Inflammatory macrophage treated with lipopolysaccharide for 4 hours (primary cell): ENCODE data around the gene SLC9A8.
A peak's percentile ranks its signal among the peaks of the same experiment; 100 is the strongest.

Source experiments
- DNase-seq: peaks from one replicate; pipeline ENCODE4 v3.0.0-alpha.2; 2020

The SLC9A8 gene

GRCh38 chr20:49852522-49853080, 40.0 kb downstream of the SLC9A8 start:
- no peak for DNase-seq

- no peak for DNase-seq
Observed at GRCh38 chr20:49853640-49854039, 41.0 kb downstream of the SLC9A8 start.

GRCh38 chr20:49854190-49854875, 41.7 kb downstream of the SLC9A8 start:
- no peak for DNase-seq

DNA sequence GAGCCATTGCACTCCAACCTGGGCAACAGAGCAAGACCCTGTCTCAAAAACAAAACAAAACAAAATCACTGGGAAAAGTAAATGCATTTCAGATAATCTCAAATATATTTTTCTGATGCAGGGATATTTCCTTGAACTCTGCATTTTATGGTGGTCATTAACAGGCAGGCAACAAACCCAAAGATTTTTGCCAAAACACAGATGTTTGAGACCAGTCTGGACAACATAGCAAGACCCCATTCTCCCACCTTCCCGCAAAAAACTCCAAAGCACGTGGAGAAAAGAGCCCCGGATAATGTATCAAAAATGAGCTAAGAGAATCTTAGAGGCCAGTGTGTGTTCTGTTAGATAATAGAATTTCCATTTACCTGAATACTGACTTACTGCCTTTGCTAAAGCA, 44.3 kb downstream of the SLC9A8 start:
- DNase-seq, result no peak

DNA sequence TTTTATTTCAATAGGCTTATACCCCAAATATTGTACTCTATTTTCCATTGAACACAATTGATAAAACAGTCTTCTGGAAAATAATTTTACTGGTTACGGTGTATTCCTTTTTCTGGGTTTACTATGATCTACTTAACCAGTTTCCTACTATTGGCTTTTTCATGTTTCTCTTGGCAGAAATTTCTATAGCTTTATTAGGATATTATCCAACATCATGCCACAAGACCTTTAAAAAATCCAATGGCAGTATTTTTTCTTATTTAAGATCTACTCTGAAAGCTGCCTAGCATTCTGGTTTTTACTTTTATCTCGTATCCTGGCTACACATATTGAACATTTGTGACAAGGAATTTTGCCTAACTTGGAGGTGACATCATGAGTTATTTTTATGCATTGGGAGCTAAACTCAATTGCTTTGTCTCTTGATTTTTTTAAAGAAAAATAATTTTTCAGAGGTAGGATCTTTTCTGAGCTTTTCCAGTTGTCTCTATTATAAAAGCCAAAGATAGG, 45.5 kb downstream of the SLC9A8 start:
- no peak for DNase-seq

DNA sequence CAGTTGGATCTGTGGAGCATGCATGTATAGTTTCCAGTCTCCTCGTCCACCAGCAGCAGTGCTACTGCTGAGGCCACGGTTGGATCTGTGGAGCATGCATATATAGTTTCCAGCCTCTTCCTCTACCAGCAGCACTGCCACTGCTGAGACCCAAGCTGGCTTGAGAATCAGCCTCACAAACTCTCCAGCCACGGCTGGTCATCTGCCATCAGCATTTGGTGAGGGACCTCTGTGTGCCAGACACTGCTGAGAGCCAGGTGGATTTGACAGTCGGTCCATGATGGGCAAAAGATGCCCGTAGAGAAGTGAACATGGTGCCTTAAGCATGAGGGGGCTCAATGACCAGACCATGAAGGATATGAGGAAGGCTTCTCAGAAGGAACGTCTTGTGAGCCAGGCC, 46.4 kb downstream of the SLC9A8 start:
- DNase-seq, result no peak

DNA sequence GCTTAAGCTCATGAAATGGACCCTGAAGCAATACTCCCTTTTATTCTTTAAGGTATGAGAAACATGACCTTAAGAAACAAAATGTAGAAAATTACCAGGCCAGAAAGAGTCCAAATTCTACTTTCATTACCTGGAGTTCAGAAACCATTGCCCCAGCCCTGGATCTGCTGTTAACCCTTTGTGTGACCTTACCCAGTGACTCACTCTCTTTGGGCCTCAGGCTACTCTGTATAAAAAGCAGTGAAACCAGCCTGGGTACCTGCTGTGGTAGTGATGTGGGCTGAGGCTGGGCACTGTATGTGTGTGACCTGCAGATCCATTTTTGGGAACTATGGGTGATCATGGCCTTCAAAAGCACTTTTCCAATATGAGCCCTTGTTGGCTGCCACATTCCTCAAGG, 47.2 kb downstream of the SLC9A8 start:
- DNase-seq, result no peak

DNA sequence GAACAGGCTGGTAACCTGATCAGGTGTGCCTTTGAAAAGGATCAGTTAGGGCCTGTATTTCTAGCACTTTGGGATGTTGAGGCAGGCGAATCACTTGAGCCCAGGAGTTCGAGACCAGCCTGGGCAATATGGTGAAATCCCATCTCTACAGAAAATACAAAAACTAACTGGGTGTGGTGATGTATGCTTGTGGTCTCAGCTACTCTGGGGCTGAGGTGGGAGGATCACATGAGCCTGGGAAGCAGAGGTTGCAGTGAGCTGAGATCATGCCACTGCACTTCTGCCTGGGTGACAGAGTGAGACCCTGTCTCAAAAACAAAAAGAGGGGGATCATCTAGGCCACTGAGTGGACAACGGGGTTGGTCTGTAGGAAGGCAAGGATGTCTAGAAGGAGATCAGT, 48.6 kb downstream of the SLC9A8 start:
- DNase-seq, result peak; percentile 66

DNA sequence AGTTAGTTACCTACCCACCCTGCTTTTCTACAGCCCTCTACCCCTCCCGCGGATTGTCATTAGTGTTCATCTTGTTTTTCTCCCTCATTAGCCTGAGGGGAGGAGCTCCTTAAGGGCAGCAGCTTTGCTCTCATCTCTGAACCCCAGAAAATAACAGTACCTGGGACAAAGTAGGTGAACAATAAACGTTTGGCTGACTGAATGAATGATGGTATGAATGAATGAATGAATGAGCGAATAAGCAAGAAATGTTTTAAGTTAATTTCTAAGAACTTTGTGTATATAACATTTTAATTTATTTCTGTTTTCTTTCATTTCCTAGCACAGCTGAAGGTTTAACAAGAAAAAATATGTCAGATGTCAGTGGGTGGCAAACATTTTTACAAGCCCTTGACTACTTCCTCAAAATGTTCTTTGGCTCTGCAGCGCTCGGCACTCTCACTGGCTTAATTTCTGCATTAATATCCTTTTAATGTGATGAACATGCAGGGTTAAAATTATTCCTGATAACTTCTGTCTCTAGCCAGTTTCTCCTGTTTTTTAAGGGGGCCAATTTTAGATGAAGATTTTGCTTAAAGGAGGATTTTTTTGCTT, 50.1 kb downstream of the SLC9A8 start:
- peak; percentile 57 for DNase-seq

GRCh38 chr20:49863666-49864065, 51.0 kb downstream of the SLC9A8 start:
- DNase-seq, result no peak

GRCh38 chr20:49865559-49865958, 52.9 kb downstream of the SLC9A8 start:
- DNase-seq, result no peak

DNA sequence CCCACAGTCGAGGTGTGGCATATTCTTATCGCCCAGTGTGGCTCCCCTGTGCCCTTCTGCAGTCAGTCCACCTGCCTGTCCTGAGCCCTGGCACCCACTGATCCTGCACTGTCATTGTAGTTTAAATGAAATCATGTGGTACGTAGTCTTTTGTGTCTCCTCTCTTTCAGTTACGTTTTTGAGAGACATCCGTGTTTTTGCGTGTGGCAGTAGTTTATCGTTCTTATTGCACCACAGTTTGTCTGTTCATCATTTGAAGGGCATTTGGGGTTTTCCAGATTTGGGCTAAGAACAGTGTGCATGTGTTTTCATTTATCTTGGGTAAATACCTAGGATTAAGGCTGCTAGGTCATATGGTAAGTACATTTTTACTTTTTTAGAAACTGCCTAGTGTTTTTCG, 53.4 kb downstream of the SLC9A8 start:
- DNase-seq, result no peak

DNA sequence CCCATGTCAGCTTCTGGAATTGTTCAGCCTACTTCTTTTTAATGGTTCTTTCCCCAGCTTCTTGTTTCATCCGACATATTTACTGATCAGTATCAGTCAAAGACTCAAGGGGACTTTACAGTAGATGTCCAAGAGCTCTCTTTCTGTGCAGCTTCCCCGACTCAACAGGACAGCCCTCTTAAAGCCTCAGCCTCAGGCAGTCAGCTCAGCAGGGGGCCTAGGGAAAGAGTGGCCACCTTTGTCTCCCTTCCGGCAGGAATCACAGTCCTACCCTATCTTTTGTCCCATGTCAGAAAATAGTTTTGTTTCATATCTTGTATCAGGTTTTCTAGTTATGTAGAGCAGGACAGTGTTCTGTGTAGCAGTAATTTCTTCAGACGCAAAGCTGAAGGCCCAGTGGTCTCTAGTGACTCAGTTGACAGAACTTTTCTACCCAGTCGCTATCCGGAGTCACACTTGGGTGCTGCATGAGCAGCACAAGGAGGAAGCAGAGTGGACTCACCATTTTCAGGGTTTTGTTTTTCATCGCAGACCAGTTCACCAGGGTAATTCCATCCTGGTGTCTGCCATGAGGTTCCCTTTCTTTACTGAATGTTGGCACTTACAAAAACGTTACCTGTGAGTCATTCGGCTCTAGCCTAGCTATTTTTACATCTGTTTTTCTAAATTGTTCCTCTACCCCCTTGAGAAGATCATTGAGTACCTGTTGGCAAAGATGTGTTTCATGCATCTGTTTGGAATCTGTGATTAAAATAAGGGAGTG, 55.0 kb downstream of the SLC9A8 start:
- DNase-seq, result no peak

GRCh38 chr20:49868538-49868937, 55.9 kb downstream of the SLC9A8 start:
- no peak for DNase-seq

- no peak for DNase-seq
Observed at GRCh38 chr20:49868964-49869363, 56.3 kb downstream of the SLC9A8 start.

DNA sequence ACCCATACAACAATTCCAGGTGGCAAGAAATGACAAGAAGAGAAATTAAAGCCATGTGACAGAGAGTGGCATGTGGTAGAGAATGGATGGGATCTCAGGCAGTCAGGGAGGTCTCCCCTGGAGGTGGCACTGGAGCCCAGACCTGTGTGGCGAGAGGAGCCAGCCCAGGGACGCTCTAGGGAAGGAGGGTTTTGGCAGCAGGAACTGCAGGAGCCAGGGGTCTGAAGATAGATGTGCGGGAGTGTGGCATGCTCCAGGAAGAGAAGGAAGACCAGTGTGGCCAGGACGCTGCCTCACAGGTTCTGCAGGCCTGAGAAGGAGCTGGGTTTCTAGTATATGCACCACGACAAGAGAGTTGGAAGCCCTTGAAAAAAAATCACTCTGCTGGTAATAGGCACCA, 57.6 kb downstream of the SLC9A8 start:
- no peak for DNase-seq

- DNase-seq, result no peak
Observed at GRCh38 chr20:49871391-49871948, 58.8 kb downstream of the SLC9A8 start.

DNA sequence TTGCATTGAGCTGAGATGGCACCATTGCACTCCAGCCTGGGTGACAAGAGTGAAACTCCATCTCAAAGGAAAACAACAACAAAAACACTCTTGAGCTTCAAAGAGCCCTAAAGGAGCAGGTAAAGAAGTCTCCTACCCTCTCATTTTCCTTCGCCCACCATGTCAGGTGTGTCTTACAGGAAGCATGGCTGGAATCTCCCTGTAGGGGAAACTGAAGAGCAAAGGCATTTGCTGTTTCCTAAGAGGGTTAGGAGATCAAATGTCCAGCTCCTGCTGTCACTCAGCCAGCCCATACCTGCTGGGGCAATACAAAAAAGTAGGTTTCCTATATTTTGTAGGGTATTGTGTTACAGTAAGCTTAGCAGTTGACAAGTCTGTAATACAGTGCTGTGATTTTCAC, 59.4 kb downstream of the SLC9A8 start:
- DNase-seq, result no peak

DNA sequence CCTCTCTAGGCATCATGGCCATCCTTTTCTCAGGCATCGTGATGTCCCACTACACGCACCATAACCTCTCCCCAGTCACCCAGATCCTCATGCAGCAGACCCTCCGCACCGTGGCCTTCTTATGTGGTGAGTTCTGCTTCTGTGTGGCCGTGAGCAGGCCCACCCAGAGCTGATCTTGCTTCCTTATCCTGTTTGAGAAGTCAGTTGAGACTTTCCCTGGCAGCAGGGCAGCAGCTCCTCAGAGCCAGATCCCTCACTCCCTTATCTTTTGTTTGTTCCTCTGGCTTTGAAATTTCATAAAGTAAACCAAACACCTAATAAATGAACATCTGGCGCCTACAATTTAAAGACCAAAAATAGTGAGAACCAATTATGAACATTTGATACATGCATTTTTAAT, 62.1 kb downstream of the SLC9A8 start:
- no peak for DNase-seq

DNA sequence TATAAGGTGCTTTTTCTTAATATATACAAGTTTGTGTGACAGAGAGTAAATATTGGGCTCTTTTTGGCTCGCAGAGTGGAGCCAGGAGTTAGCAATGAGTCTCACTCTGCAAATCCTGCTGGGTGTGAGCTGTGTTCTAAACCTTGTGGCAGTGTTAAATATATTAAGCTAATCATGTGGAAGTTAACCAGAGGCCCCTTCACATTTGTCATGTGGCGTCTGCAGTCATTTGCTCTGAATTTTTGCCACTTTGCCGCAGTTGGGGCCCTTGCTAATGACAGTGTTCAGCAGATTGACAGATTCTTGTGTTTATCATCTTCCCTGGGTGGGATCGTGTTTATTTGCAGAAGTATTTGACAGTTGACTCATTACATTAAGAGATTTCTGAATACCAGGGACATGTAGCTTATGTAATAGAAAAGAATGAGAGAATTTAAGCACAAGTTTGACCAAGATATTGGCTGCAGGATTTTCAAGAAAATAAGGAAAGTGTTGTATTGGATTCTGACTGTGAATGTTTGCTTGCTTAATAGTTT, 64.8 kb downstream of the SLC9A8 start:
- DNase-seq, result no peak

DNA sequence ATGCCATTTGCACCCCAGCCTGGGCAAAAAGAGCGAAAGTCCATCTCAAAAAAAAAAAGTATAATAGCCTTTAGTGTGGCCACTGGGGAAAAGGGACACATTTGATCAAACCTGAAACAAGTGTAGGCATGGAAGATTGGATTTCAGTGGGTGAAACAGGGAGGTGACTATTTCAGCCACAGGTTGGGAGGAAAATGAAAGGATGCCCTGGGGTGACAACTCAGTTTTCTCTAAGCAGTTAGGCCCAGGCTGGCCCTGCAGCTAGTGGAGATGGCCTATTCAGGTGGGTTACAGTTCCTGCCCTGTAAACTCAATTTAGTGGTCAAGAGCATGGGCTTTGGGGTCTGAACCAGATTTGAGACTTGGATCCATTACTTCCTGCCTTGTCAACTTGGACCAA, 66.3 kb downstream of the SLC9A8 start:
- no peak for DNase-seq

DNA sequence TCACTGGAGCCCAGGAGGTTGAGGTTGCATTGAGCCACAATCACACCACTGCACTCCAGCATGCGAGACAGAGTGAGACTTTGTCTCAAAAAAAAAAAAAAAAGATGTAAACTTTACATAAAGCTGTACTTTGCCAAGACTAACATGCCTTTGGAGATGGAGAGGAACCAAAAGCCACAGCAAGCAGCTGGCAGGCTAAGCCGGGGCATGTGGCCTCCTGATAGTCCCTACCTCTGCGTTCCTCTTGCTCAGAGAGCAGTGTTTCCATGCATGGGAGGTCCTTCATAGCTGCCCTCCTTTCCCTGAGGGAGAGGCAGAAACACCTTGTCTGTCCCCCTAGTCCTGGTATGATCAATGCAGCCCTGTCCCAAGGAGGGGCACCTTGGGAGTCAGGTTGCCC, 67.5 kb downstream of the SLC9A8 start:
- DNase-seq, result no peak
